Skin epidermis (tissue), 12 donors: ENCODE data around the gene BACE2.
A peak's percentile ranks its signal among the peaks of the same experiment; 100 is the strongest.
"Not testable (repeated sequence)": the region's sequence is repeated elsewhere in the genome, so short reads cannot be mapped to it uniquely, and the experiment has no call there.

Source experiments
- H3K27ac ChIP-seq, 21 experiments: fragments of 200-600 bp; sonication (generic) in 11 of 21; one replicate each; pipeline ENCODE4 v1.5.0; 2020; ENCODE audit warnings: mild to moderate bottlenecking in 3 of 21, inconsistent platforms in 2 of 21, moderate library complexity in 2 of 21
- H3K4me3 ChIP-seq, 7 experiments: fragments of 200-600 bp; sonication (generic) in 2 of 7; one replicate each; pipeline ENCODE4 v1.5.0; 2020; ENCODE audit warnings: inconsistent platforms in 2 of 7, mild to moderate bottlenecking in 2 of 7, moderate library complexity in 1 of 7

The BACE2 gene

GRCh38 chr21:41170859-41171609, 3.1 kb downstream of the BACE2 start:
- H3K27ac ChIP-seq, result peak overlapping the region in 18 of 21 experiments; percentile 19 to 99 (median 53)
- H3K4me3 ChIP-seq, result no peak overlapping the region

DNA sequence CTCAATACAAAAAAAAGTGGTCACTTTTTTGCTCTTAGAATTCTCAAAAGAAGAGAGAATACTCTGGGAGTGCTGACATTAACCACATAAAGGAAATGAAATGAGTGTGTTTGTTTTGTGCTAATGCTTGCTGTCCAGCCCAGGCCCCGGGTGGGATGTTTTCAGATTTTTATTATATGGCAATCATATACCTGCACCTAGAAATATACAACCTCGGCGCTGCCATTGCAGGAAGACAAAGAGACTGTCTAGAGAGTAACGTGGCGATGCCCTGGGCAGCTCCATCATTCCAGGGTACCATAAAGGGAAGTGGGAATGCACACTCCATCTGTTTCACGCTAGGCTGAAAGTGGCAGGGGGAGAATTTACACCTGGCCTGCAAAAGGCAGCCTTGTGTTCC, 7.1 kb downstream of the BACE2 start:
- H3K4me3 ChIP-seq, result no peak overlapping the region
- H3K27ac ChIP-seq, result no peak overlapping the region

DNA sequence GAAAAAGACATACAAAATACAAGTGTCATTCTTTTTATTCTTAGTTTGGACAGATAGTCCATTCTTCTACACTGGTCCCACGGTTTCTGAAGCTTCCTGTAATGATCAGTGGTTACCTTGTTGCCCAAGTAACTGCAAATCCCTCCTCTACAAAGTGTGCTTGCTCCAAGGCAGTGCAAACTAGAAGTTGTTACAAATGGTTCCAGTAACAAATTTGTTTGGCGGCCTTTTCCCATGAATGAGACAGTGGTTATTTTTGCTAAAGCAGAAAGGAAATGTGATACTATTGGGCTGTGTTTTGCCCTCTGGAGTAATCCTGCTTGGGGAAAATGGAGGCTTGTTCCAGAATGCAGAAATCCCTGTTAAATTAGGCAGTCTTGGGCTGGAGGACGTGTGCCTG, 8.9 kb downstream of the BACE2 start:
- Histone ChIP-seq H3K4me3 (no peak overlapping the region), H3K27ac (no peak overlapping the region)

- no peak overlapping the region for H3K27ac ChIP-seq
- H3K4me3 ChIP-seq, result no peak overlapping the region
These were observed 12.8 kb downstream of the BACE2 start for GRCh38 chr21:41180752-41181151.

GRCh38 chr21:41182547-41182946, 14.6 kb downstream of the BACE2 start:
- Histone ChIP-seq H3K27ac (no peak overlapping the region), H3K4me3 (no peak overlapping the region)

DNA sequence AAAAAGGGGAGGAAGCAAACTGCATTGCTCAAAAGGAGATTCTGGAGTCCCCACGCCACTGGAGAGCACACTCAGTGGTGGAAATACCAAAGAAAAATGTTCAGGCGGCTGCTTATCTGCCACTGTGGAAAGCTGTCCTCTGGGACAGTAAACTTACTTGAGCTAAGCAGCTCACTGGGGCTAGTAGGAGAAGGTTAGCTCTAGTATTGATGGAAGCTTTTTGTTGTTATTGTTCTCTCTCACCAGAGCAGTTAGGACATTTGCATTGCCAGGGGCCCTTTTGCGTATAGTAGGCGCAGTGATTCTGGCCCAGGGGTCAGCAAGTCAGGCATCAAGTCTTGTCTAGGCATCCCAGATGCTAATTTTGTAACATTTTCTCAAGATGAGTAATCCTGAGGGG, 15.6 kb downstream of the BACE2 start:
- H3K4me3 ChIP-seq, result no peak overlapping the region
- H3K27ac ChIP-seq, result no peak overlapping the region

- Histone ChIP-seq H3K27ac (no peak overlapping the region), H3K4me3 (no peak overlapping the region)
These were observed 17.8 kb downstream of the BACE2 start for GRCh38 chr21:41185802-41186201.

DNA sequence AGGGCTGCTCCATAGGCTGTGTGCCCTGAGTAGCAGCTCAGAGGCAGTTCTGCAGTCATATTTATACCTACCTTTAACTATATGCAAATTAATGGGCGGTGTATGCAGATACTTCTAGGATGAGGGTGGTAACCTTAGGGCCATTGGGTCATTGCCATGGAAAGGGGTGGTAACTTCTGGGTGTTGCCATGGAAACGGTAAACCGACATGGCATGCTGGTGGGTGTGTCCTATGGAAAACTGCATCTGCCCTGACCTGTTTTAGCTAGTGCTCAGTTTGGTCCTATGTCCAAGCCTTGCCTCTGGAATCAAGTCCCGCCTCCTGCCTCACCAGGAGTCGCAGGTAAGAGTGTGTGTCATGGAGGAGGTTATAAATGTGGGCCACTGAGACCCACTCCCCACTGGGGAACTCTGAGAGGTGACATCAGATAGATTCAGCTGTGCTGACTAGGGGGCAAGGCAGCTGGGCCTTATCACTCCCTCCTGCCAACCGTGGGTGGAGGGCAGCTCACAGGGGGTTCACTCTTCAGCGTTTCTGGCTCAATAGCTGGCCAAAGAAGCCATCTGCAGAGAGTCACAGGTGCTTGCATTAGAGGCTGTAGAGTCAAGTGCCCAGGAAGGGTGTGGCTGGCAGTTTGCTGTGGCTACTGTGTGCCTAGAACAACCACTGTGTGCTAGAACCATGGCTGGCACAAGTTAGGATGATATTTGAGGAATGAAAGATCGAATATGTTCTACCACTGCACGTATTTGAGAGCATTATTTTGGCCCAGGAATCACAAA, 19.0 kb downstream of the BACE2 start:
- H3K4me3 ChIP-seq, result no peak overlapping the region
- peak overlapping the region in 1 of 21 experiments; percentile 44 for H3K27ac ChIP-seq

GRCh38 chr21:41187537-41188025, 19.6 kb downstream of the BACE2 start:
- Histone ChIP-seq H3K4me3 (no peak overlapping the region), H3K27ac (peak overlapping the region in 1 of 21 experiments; percentile 44)

DNA sequence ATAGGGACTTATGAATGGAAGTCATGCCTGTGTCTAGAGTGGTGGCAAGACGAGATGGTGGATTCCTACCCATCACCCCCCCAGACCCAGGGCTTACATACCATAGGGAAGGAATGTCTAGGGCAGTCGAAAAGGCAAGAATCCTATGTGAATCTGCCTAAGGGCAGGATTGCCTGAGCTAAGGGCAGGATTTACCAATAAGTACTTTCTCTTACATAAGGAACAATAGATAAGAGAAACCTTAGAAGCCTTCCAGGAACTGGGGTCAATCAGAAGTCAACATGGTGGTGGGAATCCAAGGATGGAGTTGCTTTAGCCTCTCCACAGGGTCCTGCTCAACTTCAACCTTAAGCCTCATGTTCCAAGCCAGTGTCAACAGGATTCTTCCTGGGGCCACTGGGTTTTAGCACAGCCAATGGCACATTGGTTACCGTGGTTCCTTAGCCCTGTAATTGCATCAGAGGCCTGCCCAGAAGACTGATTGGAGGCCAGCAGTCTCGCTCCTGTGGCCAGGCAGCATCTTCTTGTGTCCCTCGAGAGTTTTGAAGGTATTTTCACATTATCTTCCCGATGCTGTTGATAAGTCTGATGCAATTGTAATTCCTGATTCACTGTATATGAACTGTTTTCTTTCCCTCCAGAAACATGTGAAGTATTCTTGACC, 20.7 kb downstream of the BACE2 start:
- no peak overlapping the region for H3K27ac ChIP-seq
- H3K4me3 ChIP-seq, result no peak overlapping the region

DNA sequence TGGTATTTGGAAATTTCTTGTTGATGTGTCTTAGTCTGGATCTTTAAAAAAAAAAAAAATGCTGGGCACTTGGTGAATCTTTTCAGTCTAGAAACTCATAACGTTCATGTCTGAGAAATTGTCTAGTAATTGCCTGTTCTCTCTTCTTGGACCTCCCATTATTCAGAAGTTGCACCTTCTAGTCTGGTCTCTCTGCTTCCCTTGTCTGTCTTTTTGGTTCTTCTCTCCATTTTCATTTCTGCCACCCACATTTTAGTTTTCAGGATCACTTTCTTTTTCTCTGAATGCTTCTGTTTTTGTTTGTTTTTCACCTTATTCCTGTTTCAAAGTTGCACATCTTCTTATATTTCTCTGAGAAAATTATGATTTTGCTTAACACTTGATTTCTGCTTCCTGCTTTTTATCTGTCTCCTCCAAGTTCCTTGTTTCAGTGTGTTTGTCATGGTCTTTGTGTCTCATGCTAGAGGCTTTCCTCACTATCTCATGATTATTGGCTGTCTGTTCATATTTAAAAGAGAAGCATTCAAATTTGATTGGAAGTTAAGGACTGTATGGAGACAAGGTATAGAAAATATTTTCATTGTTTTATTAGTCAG, 21.3 kb downstream of the BACE2 start:
- Histone ChIP-seq H3K4me3 (no peak overlapping the region), H3K27ac (no peak overlapping the region)

- H3K27ac ChIP-seq, H3K4me3 ChIP-seq: not testable (repeated sequence)
These were observed 24.6 kb downstream of the BACE2 start for GRCh38 chr21:41192552-41192951.

- no peak overlapping the region for H3K27ac ChIP-seq
These were observed 27.4 kb downstream of the BACE2 start for GRCh38 chr21:41195311-41195710.

GRCh38 chr21:41196993-41197392, 29.0 kb downstream of the BACE2 start:
- H3K27ac ChIP-seq, result no peak overlapping the region

More at GRCh38 chr21:41195311-41195710, 27.4 kb downstream of the BACE2 start:
- H3K4me3 ChIP-seq, result no peak overlapping the region

GRCh38 chr21:41197582-41197981, 29.6 kb downstream of the BACE2 start:
- Histone ChIP-seq H3K4me3 (no peak overlapping the region), H3K27ac (peak overlapping the region in 1 of 21 experiments; percentile 3)

More at GRCh38 chr21:41196993-41197392, 29.0 kb downstream of the BACE2 start:
- H3K4me3 ChIP-seq, result no peak overlapping the region

GRCh38 chr21:41198647-41199046, 30.7 kb downstream of the BACE2 start:
- not testable (repeated sequence) for H3K4me3 ChIP-seq

DNA sequence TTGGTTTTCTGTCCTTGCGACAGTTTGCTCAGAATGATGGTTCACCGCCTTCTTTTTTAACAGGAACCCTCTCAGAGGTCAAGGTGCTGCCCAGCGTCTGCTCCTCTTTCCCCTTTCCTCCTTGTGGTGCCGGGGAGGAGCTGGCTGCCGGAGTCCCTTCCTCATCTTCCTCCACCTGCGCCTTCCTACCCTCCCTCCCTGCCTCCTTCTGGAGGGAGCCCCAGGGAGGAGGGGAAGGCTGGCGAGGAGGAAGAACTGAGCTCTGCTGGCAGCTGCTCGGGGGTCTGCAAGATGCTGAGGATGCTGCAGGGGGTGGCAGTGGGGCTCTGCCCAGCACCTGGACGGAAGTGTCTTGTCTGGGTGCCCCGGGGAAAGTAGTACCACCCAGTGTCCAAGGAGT, 31.2 kb downstream of the BACE2 start:
- H3K4me3 ChIP-seq, result no peak overlapping the region

More at GRCh38 chr21:41198647-41199046, 30.7 kb downstream of the BACE2 start:
- H3K27ac ChIP-seq, result not testable (repeated sequence)

GRCh38 chr21:41199588-41199987, 31.6 kb downstream of the BACE2 start:
- no peak overlapping the region for H3K4me3 ChIP-seq
- H3K27ac ChIP-seq, result no peak overlapping the region

More for the DNA sequence above, 31.2 kb downstream of the BACE2 start:
- H3K27ac ChIP-seq, result peak overlapping the region in 1 of 21 experiments; percentile 21

DNA sequence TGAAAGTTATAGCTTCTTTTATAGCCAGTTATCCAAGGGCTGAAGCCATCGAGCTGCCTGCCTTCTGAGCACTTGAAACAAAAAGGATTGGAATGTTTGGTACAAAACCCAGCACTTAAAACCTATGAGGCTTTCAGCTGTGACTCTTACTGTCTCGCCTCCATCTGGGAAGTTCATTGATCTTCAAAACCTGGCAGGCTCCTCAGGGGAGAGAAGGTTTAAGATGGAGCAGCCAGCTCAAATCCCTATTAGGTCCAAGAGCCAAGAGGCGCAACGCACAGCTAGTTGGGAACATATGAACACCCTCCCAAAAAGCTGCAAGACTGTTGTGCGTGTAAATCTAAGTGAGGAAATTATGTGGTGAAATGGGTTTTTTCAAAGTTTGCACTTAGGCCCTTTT, 33.4 kb downstream of the BACE2 start:
- no peak overlapping the region for H3K4me3 ChIP-seq
- no peak overlapping the region for H3K27ac ChIP-seq

DNA sequence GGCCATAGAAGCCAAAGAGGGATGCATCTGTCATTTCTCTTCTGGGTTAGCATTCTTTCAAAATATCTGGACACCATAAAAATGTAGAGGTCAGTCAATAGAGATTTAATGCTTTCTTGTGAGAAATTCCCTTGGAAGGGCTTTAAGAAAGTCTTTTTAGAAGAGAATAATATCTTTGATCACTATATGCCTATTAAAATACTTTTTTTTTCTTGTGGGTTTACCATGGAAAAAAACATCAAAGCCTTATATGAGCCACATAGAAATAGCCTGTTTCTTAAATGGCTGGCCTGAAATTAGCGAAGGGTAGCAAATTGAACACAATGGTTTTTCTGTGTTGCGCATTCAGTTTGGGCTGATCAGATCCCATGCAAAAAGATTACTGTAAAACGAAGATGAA, 36.8 kb downstream of the BACE2 start:
- Histone ChIP-seq H3K27ac (no peak overlapping the region), H3K4me3 (no peak overlapping the region)
